Loucy (cell line): Measurements from ENCODE around the gene TUBA3D.
A peak's percentile ranks its signal among the peaks of the same experiment; 100 is the strongest.
"Not testable (repeated sequence)": the region's sequence is repeated elsewhere in the genome, so short reads cannot be mapped to it uniquely, and the experiment has no call there.

Experiments used
- H2AFZ ChIP-seq: fragments of 200-600 bp; sonication (generic); 2 replicates; pipeline ENCODE4 v1.6.0; 2016; ENCODE audit warnings: antibody characterized with exemption, mild to moderate bottlenecking, low read length, moderate library complexity
- H3F3A ChIP-seq: fragments of 200-600 bp; 2 replicates; pipeline ENCODE4 v1.6.0; 2016; ENCODE audit warnings: antibody characterized with exemption, low read depth, mild to moderate bottlenecking
- H3K27me3 ChIP-seq: fragments of 200-600 bp; sonication (generic); 2 replicates; pipeline ENCODE4 v1.6.1; 2014; ENCODE audit warnings: low read length, mild to moderate bottlenecking; ENCODE audit not compliant: insufficient read depth, poor library complexity, severe bottlenecking
- H3K36me3 ChIP-seq: fragments of 200-600 bp; sonication (generic); 2 replicates; pipeline ENCODE4 v1.6.1; 2016; ENCODE audit warnings: low read length; ENCODE audit not compliant: insufficient read depth
- H3K4me1 ChIP-seq: fragments of 200-600 bp; sonication (generic); 2 replicates; pipeline ENCODE4 v1.5.1; 2014; ENCODE audit warnings: low read length, mild to moderate bottlenecking; ENCODE audit not compliant: insufficient read depth, poor library complexity, severe bottlenecking
- H3K4me2 ChIP-seq: fragments of 200-600 bp; sonication (generic); 2 replicates; pipeline ENCODE4 v1.6.0; 2014; ENCODE audit warnings: antibody characterized with exemption, low read length, low read depth, mild to moderate bottlenecking; ENCODE audit not compliant: poor library complexity, severe bottlenecking
- H3K4me3 ChIP-seq: fragments of 200-600 bp; sonication (generic); 2 replicates; pipeline ENCODE4 v1.5.1; 2014; ENCODE audit warnings: low read length, mild to moderate bottlenecking, mixed read lengths; ENCODE audit not compliant: poor library complexity, severe bottlenecking
- H3K79me2 ChIP-seq: fragments of 200-600 bp; sonication (generic); 2 replicates; pipeline ENCODE4 v1.6.1; 2014; ENCODE audit warnings: low read length; ENCODE audit not compliant: insufficient read depth
- H3K9ac ChIP-seq: fragments of 200-600 bp; sonication (generic); 2 replicates; pipeline ENCODE4 v1.6.0; 2014; ENCODE audit warnings: mild to moderate bottlenecking, low read depth, low read length, moderate library complexity; ENCODE audit not compliant: poor library complexity, severe bottlenecking
- H3K9me2 ChIP-seq: fragments of 200-600 bp; sonication (generic); replicated peaks from 2 replicates; pipeline ENCODE4 v1.6.1; 2016; ENCODE audit warnings: low read depth, low read length, mixed read lengths
- H3K9me3 ChIP-seq: fragments of 200-600 bp; sonication (generic); 2 replicates; pipeline ENCODE4 v1.6.1; 2014; ENCODE audit warnings: mild to moderate bottlenecking, antibody characterized with exemption, low read length, low read depth; ENCODE audit not compliant: insufficient read depth
- H4K20me1 ChIP-seq: fragments of 200-600 bp; sonication (generic); 2 replicates; pipeline ENCODE4 v1.6.0; 2014; ENCODE audit warnings: antibody characterized with exemption, low read length, mild to moderate bottlenecking; ENCODE audit not compliant: insufficient read depth, poor library complexity, severe bottlenecking
- EZH2phosphoT487 ChIP-seq: fragments of 200-600 bp; IDR thresholded peaks from 2 replicates; pipeline ENCODE4 v1.6.1; 2018; ENCODE audit warnings: antibody characterized with exemption, mild to moderate bottlenecking, moderate library complexity, borderline replicate concordance
- TF ChIP-seq, protein P1 (sequence below): fragments of 200-600 bp; sonication (generic); conservative IDR thresholded peaks from 2 replicates; pipeline ENCODE4 v1.5.1; 2014; ENCODE audit warnings: mild to moderate bottlenecking, antibody characterized with exemption, low read length

TUBA3D gene

DNA sequence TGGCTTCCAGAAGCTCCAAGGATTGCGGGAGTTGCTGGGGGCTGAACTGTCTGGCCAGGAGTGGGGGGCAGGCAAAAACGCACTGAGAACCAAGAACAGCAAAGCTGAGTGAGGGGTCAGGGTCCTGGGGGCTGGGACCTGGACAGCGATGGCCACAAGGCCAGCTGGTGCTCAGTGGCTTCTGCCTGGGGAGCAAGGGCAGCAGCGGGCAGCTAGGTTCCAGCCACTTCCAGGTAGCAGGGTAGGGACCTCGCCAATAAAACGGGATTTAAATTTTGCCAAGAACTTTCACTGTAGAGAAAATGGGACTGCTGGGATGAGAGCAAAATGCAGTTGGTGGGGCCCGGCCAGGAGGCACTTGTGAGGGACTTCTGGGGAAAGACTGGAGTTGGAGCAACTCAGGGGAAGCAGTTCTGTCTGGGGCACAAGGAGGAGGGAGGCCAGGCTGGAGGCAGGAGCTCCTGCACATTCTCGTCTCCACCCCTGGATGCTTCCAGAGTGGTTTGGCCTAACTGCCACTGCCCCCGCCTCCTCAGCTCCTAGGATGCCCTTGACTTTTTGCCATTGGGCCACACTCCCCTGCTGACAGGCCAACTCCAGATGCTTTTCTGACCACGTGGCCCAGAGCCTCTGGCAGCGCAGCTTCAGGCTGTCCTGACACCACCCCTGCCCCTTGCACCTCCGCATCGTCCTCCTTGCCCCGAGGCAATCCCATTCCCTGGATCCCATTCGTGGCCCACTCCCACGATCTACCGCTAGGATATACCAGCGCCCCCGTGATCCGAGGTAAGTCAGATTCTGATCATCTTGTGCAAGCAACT, 46.3 kb downstream of the TUBA3D start:
- Histone ChIP-seq H3K9ac (no peak overlapping the region), H3K4me2 (no peak overlapping the region), H3K4me3 (no peak overlapping the region), H3K79me2 (no peaks in the 10 kb centered on the region), H3K36me3 (peaks cover 17% of the 10 kb centered on the region; the same call in 1 of the 2 replicates), H3K9me3 (no peaks in the 10 kb centered on the region), H3K9me2 (no peaks in the 10 kb centered on the region), H4K20me1 (no peaks in the 10 kb centered on the region), H3K4me1 (peaks cover 1% of the 10 kb centered on the region), H3K27me3 (no peaks in the 10 kb centered on the region), H2AFZ (no peak overlapping the region), H3F3A (no peaks in the 10 kb centered on the region)
- TF ChIP-seq, protein P1, sequence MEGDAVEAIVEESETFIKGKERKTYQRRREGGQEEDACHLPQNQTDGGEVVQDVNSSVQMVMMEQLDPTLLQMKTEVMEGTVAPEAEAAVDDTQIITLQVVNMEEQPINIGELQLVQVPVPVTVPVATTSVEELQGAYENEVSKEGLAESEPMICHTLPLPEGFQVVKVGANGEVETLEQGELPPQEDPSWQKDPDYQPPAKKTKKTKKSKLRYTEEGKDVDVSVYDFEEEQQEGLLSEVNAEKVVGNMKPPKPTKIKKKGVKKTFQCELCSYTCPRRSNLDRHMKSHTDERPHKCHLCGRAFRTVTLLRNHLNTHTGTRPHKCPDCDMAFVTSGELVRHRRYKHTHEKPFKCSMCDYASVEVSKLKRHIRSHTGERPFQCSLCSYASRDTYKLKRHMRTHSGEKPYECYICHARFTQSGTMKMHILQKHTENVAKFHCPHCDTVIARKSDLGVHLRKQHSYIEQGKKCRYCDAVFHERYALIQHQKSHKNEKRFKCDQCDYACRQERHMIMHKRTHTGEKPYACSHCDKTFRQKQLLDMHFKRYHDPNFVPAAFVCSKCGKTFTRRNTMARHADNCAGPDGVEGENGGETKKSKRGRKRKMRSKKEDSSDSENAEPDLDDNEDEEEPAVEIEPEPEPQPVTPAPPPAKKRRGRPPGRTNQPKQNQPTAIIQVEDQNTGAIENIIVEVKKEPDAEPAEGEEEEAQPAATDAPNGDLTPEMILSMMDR, result no peak
- TF ChIP-seq EZH2phosphoT487, result no peak

DNA sequence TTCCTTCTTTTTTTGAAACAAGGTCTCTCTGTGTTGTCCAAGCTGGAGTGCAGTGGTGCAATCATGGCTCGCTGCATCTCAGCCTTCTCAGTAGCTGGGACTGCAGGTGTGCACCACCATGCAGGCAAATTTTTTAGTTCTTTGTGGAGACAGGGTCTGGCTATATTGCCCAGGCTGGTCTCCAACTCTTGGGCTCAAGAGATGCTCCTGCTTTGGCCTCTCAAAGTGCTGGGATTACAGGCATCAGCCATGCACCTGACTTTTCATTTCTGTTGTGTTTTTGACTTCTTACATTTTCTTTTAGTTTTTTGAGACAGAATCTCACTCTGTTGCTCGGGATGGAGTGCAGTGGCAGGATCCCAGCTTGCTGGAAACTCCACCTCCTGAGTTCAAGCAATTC, 49.3 kb downstream of the TUBA3D start:
- H3K79me2 ChIP-seq, H3K27me3 ChIP-seq, H3K4me3 ChIP-seq, H3K9me2 ChIP-seq, H4K20me1 ChIP-seq, H3K36me3 ChIP-seq, H3K9me3 ChIP-seq, H3K9ac ChIP-seq, H3K4me1 ChIP-seq, H2AFZ ChIP-seq, H3K4me2 ChIP-seq, H3F3A ChIP-seq: not testable (repeated sequence)

DNA sequence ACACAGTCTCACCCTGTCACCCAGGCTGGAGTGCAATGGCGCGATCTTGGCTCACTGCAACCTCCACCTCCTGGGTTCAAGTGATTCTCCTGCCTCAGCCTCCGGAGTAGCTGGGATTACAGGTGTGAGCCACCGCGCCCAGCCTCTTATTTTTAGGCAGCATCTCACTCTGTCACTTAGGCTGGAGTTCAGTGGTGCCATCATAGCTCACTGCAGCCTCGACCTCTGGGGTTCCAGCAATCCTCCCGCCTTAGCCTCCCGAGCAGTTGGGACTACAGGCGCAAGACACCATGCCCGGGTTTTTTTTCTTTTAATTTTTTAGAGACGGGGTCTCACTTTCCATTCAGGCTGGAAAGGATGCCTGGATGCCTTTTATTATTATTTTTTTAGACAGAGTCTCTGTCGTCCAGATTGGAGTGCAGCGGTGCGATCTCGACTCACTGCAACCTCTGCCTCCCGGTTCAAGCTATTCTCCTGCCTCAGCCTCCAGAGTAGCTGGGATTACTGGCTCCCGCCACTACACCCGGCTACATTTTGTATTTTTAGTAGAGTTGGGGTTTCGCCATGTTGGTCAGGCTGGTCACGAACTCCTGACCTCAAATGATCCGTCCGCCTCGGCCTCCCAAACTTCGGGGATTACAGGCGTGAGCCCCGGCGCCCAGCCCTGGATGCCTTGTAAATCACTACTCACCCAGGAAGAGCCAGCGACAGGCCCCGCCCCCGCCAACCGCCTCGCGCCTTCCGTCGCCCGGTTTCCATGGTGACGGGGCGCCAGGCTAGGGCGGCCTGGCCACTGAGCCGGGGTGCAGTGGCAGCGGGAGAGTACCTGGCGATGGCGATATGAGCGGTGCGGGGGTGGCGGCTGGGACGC, 51.4 kb downstream of the TUBA3D start, which contains the start of gene CCDC74A:
Gene CCDC74A (plus strand): TSS at position 758 of the 871 bp plus-strand sequence. CDS start 83 bp downstream, at position 841.
- Histone ChIP-seq H2AFZ (peak within 1 kb of the TSS; percentile 90), H3K4me3 (peak within 1 kb of the TSS; percentile 50), H3K4me2 (peak within 1 kb of the TSS; percentile 62), H3K9ac (peak within 1 kb of the TSS; percentile 43)
- H3K9me2 ChIP-seq, H3F3A ChIP-seq, H3K4me1 ChIP-seq, H3K36me3 ChIP-seq, H3K27me3 ChIP-seq, H4K20me1 ChIP-seq, H3K9me3 ChIP-seq, H3K79me2 ChIP-seq: not testable (repeated sequence)

- H3K79me2 ChIP-seq, H2AFZ ChIP-seq, H3K4me2 ChIP-seq, H3K27me3 ChIP-seq, H3K9me3 ChIP-seq, H3K4me3 ChIP-seq, H3K36me3 ChIP-seq, H4K20me1 ChIP-seq, H3K4me1 ChIP-seq, H3K9me2 ChIP-seq, H3K9ac ChIP-seq, H3F3A ChIP-seq: not testable (repeated sequence)
Measured at GRCh38 chr2:131528981-131529863, 53.3 kb downstream of the TUBA3D start.

GRCh38 chr2:131529864-131530445, 54.0 kb downstream of the TUBA3D start:
- H3K9me3 ChIP-seq, H2AFZ ChIP-seq, H3K4me3 ChIP-seq, H3K9me2 ChIP-seq, H3K36me3 ChIP-seq, H3K4me1 ChIP-seq, H3K4me2 ChIP-seq, H3K27me3 ChIP-seq, H4K20me1 ChIP-seq, H3K79me2 ChIP-seq, H3F3A ChIP-seq, H3K9ac ChIP-seq: not testable (repeated sequence)
